Endometrium (tissue), 2 donors: ENCODE measurements around the gene LRPPRC.

Source experiments
- FAIRE-seq: peaks from 2 replicates; lab custom pipeline; 2012; peaks lifted over from hg19 to GRCh38; lab: Jason Lieb, UNC
- donor health status: control.
- donor health status: control.

LRPPRC gene

GRCh38 chr2:43853141-43854081, 142.4 kb downstream of the LRPPRC start:
- FAIRE-seq = no peak

- FAIRE-seq = no peak
Observed at GRCh38 chr2:43852196-43852730, 143.5 kb downstream of the LRPPRC start.

- no peak for FAIRE-seq
Observed at GRCh38 chr2:43851011-43851980, 144.5 kb downstream of the LRPPRC start.

GRCh38 chr2:43848214-43848613, 147.6 kb downstream of the LRPPRC start:
- FAIRE-seq = no peak

GRCh38 chr2:43846140-43846793, 149.5 kb downstream of the LRPPRC start:
- no peak for FAIRE-seq

DNA sequence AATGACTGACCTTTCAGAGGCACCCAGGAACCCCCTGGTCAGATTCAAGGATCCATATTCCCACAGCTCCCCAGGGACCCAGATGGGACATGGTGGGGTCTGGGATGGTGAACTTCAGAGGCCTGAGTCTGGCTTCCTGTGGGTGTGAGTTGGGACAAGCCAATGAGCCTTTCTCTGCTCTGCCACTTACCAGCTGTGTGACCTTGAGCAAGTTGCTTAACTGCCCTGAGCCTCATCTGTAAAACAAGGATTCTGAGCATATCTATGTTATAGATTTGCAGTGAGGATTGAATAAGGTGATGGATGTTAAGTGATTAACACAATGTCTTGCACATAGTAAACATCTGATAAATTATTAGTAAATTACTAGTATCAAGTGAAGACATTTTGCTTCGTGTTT, 150.6 kb downstream of the LRPPRC start:
- no peak for FAIRE-seq

- FAIRE-seq = no peak
Observed at GRCh38 chr2:43842866-43843226, 152.9 kb downstream of the LRPPRC start.

- no peak for FAIRE-seq
Observed at GRCh38 chr2:43841949-43842865, 153.6 kb downstream of the LRPPRC start.

- no peak for FAIRE-seq
Observed at GRCh38 chr2:43840965-43841364, 154.8 kb downstream of the LRPPRC start.

DNA sequence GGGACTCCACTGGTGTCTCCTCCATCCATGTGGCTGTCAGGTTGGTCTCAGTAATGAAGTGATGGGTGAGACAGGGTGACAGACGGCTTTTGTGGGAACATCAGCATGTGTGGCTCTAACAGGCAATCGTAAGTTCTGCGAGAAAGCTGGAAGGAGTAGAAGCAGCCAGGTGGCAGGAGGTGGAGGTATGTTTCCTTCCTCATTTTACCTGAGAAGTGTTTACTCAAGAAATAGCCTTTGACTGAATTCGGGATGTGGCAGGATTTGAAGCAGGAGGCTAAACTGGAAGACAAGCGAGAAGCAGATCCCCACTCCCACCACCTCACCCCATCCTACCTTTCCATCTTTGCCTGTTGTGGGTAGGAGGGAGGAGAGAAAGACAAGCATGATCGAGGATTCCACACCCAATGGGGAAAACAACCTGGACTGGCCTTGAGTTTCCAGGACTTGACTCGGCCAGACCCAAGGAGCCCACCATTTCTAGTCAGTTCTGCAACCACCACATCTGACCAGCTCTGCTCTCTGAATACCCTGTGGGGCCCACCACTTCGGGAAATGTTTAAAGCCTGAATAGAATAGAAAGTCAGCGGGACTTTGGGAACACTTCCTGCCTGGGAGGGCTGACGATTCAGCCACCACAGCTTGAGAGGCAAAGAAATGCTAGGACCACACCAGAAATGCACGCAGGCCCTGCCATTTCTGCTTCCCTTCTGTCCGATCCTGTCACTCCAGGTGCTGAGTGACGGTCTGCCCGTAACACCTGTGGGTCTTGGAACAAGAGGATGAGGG, 155.8 kb downstream of the LRPPRC start:
- FAIRE-seq = no peak

- no peak for FAIRE-seq
Observed at GRCh38 chr2:43838560-43839267, 157.1 kb downstream of the LRPPRC start, which contains the start of the genes ABCG5 and ABCG8. Gene ABCG5 (minus strand): TSS chr2:43838839. CDS start chr2:43838679, 160 bp downstream. Gene ABCG8 (plus strand): TSS chr2:43838971. CDS start chr2:43839054, 83 bp downstream.

- FAIRE-seq = no peak
Observed at GRCh38 chr2:43837831-43838559, 157.8 kb downstream of the LRPPRC start.

GRCh38 chr2:43837033-43837432, 158.8 kb downstream of the LRPPRC start:
- FAIRE-seq = no peak
